GM21526 (cell line): ENCODE data around the gene SAMD1.
"Not testable (repeated sequence)": the region's sequence is repeated elsewhere in the genome, so short reads cannot be mapped to it uniquely, and the experiment has no call there.

Experiments used
- ATAC-seq: cut with Tn5 transposase; IDR thresholded peaks from one replicate; pipeline ENCODE4 v1.9.1; 2021; ENCODE audit warnings: moderate library complexity; ENCODE audit not compliant: unreplicated experiment, low FRiP score

Gene SAMD1

DNA sequence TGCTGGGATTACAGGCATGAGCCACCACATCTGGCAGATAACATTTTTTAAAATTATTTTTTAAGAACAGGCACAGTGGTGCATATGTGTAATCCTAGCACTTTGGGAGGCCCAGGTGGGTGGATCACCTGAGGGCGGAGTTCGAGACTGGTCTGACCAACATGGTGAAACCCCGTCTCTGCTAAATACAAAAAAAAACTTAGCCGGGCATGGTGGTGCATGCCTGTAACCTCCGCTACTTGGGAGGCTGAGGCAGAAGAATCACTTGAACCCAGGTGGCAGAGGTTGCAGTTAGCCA is 28.0 kb downstream of the SAMD1 start:
- no peak for ATAC-seq

DNA sequence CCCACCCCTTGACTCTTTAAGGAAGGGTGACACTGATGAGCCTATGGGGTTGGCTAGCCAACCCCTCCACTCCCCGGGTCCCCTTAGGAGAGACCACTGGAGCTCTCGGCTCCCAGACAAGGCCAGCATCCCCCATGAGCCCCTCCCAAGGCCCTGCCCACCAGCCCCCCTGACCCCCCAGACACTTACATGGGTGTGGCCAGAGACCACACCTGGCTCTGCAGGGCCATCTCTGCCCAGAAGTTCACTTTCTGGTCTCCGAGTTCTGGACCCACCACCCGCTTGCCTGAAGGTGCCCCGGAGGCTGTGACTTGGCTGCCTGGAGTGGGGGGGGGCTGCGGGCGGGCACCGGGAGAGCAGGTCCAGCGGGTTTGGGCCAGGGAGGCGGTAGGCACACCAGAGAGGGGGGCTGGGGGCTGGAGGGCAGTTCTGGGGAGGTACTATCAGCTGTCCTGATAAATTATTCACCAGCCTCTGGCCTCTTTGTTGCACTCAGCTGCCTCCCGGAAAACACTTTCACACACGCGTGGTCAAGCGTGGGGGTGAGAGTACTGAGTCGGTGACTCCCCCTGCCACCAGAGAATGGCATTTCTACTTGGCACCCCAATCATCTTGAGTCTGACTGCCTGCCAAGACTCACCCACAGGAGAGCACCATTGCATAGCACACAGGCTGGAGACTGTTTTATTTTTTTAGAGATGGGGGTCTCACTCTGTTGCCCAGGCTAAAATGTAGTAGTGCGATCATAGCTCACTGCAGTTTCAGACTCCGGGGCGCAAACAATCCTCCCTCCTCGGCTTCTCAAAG is 28.6 kb downstream of the SAMD1 start, which contains the start of gene PALM3:
PALM3 (minus strand) TSS at position 326 of the 807 bp plus-strand sequence; CDS start at position 230, 96 bp downstream.
- ATAC-seq, result no peak

DNA sequence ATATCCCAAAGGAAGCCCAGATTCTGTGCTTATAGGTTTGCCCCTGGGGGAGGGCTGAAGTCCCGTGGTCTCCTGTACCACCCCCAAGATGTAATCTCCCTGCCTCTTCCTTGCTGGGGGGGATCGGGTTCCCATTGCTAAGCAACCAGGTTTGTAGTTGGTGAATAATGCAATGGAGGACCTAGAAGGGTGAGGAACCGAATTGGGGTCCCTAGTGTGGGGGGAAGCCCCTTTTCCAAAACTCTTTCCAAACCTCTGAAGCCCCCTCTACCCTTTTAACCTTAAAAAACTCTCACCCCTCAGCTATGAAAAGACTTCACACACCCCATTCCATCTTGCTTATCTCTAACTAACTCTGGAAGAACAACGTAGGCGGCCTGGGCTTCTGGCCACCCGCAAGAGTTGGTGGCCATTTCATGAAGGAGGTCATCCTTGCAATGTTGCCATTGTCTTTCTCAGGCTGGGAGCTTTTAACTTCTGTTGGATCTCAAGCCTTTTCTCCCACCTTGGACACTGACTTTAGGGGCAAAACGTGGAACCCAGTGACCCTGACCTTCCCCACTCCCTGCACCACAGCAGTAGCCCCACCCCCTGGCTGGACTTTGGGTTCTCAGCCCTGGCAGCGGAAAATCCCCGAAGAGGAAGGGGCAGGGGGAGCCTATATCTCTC is 29.3 kb downstream of the SAMD1 start:
- no peak for ATAC-seq

DNA sequence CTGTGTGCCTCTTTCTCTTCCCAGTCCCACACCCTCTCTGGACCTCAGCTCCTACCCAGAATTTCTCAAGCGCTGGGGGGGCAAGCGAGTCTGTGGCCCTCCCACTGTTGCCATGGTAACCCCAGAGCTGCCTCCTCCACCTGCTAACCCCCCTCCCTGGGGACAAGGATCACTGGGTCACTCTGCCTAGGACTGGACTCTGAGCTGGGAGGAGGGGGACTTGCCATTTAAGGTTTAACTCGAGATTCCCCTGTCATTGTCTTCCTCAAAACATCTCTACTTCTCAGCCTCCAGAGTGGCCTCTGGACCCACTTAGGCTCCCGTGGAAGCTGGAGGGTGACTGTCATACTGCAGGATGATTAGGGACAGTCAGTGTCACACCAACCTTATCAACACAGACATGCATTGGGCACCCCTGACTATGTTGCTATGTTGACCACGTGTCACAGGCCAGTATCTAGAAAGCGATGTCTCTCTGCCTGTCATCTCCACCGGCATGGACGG is 30.8 kb downstream of the SAMD1 start:
- no peak for ATAC-seq

DNA sequence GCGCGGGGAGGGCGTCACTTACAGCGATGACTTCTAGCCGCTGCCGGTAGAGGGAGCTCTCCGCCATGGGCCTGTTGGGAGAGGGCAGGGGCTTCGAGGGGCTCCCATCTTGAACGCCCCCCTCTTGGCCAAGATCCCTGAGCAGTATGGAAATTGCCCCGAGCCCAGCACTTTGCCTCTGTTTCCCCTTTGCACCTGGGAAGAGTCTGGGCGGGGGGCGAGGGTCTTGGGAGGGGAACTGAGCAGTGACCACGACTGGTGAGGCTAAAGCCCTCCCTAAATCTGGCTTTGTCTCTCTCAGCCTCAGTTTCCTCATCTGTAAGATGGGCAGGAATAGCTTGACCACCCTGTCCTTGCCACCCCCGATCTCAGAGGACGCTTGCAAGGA is 31.5 kb downstream of the SAMD1 start:
- ATAC-seq, result no peak

DNA sequence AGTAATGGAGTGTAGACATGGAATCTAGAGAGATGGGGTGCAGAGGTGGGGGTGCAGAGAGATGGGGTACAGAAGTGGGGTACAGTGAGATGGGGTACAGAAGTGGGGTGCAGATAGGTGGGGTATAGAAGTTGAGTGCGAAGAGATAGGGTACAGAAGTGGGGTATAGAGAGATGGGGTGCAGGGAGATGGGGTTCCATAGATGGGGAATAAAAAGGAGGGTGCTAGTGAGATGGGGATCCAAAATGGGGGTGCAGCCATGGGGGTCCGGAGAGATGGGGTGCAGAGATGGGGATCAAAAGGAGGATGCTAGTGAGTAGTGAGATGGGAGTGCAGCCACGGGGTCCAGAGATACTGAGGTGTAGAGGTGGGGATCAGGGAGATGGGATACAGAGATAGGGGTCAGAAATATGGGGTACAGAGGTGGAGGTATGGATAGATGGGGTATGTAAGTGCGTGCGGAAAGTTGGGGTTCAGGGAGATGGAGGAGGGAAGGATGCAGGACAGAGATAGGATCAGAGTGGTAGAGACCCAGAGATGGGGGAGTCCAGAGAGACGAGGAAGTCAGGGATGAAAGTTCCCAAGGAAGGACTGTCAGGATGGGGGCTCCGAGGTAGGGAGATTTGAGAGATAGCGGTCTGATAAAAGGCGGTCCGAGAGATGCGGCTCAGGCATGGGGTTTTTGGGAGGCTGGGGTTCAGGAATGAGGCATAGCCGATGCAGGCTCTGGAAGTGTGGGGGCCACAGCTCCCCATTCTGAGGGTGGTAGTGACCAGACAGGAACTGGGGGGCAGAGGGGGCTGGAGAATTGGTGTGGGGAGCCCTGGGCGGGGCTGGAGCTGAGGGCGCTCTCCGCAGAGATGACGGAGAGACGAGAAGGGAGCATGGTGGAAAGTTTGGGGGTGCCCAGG is 32.1 kb downstream of the SAMD1 start:
- no peak for ATAC-seq

DNA sequence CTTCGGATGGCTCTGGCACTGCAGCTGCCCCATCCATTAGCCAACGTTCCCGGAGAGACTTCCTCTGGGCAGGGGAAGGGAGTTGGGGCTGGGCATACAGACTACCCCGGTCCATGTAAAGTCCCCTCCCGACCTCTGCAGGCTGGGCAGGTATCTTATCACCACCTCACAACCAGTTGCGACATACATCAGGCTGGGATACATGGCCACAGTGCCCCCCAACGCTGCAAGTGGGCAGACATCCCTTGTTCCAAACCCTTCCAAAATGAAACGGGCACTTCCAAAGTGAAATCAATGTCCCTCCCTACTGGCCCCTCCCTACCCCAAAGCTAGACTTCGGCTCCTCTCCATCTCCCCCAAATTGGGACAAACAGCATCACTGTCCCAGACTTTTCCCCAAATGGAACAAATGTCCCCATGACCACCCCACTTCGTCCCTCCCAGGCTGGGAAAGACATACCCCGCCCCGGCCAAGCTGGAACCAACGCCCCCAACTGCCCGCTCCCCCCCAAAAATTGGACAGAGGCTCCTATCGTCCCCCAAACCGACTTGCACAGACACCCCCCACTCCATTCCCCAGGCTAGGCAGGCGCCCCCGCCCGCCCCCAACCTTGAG is 33.7 kb downstream of the SAMD1 start:
- ATAC-seq, result no peak

DNA sequence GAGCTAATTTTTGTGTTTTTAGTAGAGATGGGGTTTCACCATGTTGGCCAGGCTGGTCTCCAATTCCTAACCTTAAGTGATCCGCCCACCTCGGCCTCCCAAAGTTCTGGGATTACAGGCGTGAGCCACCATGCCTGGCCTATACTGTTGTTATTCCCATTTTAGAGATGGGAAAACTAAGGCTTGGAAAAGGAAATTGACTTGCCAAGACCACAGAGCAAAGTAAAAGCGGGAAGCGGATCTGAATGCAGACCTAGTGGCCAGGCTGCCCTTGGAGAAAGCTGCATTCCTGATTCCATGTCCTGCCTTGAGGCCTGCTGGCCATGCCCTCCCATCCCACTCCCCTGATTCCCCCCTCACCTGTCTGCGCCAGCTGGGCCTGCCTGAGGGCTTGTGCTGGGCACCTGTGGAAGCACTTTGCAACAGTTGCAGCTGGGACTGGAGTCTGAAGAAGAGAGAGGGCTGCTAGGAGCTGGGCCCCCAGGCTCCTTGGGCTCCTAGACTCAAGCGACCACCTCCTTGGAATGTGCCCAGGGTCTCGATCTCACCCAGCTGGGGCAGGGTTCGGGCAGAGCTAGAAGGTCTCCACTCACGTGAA is 34.4 kb downstream of the SAMD1 start:
- no peak for ATAC-seq

DNA sequence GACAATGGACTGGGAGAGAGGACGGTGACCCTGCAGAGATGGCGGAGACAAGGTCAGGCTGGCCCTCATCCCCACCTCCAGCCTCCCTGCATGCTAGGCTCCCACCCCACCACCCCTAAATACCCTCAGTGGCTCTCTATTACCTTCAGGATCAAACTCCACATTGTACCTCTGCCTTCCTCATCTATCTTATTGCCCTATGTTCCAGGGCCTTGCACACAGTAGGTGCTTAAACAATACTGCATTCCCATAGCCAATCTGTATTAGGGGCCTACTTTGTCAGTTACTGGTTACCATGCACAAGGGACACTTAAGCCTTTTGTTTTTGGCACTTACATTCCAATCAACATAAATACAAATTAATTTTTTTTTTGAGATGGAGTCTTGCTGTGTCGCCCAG is 35.2 kb downstream of the SAMD1 start:
- no peak for ATAC-seq

DNA sequence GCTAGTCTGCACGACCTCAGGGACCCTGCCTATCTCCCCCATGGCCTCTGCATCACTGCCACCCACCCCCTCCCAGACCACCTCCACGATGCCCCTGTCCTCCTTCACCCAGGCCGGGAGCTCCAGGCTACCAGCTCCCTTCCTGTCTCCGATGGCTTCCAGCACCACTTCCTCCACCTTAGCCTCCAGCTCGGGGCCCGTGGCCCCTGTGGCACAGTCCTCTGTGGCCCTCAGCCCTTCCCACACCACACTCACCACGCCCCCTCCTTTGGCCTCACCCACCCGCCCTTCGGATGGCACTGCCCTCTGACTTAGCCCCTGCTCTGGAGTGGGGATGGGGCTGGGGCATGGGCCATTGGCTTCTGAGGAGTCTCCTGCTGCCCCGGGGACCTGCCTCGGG is 35.8 kb downstream of the SAMD1 start:
- no peak for ATAC-seq

DNA sequence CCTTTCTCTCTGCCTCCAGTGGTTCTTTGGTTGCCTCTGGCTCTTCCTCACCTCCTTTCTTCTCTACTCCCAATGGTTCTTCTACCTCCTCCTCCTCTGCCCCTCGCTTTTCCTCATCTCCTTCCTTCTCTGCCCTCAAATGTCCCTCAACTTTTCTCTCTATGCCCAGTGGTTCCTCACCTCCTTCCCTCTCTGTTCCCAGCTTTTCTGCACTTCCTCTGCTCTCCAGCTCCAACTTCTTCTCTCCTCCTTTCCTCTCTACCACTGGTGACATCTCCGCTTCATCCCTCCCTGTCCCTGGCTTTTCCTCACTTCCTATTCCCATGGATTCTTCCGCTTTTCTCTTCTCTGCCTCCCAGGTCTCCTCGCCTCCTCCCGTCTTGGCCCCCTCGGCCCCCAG is 36.5 kb downstream of the SAMD1 start:
- no peak for ATAC-seq

DNA sequence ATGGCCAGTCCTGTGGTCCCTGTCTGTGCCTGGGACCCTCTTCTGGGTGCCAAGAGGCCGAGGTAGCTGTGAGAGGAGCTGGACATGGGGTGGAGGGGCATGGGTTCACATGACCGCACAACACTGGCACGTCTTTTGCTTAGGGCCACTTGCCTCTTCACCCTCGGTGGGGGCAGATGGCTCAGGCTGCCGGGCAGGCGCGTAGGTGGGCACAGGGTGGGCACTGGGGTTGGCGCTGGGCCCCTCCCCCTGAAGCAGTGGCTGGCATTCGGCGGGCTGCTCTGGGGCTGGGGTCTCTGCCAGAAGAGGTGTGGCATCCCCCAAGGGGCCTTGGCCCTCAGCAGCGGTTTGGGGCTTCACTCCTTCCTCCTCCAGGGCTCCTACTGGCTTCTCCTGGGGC is 37.1 kb downstream of the SAMD1 start:
- no peak for ATAC-seq

DNA sequence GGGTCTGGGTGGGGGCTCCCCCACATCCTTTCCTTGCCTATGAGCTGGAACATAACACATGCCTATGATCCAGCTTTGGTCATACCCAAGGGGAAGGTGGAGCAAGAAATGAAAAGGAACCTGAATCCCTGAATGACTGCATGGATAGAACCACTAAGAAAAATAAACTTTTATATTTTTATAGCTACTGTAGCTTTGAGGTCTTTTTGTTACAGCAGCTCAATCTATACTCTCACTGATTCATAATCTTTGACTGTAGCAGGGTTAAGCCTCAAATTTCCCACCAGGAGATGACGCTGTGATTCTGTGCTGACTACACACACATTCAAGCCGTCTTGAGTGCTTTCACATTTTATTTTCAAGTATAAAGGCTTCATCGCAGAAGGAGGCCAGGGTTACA is 37.5 kb downstream of the SAMD1 start:
- no peak for ATAC-seq

DNA sequence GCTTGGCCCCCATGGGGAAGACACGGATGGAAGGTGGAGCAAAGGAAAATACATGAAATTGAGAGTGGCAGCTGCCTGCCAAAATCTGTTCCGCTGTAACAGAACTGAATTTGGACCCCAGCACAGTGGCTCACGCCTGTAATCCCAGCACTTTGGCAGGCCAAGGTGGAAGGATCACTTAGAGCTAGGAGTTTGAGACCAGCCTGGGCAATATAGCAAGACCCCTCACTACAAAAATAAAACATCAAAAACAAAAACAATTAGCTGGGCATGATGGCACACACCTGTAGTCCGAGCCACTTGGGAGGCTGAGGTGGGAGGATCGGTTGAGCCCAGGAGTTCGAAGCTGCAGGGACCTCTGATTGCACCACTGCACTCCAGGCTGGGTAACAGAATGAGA is 38.1 kb downstream of the SAMD1 start:
- no peak for ATAC-seq

DNA sequence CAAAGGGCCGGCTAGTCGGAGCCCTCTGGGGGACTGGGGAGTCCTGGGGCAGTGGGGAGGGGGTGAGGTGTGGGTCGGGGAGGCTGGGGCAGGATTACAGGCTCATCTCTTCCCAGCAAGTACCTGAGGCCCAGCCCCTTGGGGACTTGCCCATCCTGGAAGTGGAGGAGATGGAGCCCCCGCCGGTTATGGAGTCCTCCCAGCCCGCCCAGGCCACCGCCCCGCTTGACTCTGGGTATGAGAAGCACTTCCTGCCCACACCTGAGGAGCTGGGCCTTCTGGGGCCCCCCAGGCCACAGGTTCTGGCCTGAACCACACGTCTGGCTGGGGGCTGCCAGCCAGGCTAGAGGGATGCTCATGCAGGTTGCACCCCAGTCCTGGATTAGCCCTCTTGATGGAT is 38.6 kb downstream of the SAMD1 start:
- ATAC-seq, result no peak

DNA sequence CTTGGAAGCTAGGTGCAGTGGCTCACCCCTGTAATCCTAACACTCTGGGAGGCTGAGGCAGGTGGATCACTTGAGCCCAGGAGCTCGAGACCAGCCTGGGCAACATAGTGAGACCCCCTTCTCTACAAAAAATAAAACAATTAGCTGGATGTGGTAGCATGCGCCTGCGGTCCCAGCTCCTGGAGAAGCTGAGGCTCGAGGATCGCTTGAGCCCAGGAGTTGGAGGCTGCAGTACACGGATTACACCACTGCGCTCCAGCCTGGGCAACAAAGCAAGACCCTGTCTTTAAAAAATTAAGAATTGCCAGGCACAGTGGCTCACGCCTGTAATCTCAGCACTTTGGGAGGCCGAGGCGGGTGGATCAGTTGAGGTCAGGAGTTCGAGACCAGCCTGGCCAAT is 39.6 kb downstream of the SAMD1 start:
- ATAC-seq, result not testable (repeated sequence)

DNA sequence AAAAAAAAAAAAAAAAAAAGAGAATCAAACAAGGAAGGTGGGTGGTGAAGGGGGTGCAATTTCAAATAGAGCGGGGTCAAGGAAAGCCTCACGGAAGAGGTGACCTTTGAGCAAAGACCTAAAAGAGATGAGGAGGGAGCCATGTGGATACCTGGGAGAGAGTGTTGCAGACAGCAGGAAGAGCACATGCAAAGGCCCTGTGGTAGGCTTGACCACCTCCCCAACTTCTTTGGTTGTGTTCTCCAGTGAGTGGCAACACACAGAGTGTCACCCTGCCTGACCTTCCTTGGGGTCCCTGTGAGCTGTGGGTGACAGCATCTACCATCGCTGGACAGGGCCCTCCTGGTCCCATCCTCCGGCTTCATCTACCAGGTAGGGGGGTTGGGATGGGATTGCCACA is 40.0 kb downstream of the SAMD1 start:
- no peak for ATAC-seq

DNA sequence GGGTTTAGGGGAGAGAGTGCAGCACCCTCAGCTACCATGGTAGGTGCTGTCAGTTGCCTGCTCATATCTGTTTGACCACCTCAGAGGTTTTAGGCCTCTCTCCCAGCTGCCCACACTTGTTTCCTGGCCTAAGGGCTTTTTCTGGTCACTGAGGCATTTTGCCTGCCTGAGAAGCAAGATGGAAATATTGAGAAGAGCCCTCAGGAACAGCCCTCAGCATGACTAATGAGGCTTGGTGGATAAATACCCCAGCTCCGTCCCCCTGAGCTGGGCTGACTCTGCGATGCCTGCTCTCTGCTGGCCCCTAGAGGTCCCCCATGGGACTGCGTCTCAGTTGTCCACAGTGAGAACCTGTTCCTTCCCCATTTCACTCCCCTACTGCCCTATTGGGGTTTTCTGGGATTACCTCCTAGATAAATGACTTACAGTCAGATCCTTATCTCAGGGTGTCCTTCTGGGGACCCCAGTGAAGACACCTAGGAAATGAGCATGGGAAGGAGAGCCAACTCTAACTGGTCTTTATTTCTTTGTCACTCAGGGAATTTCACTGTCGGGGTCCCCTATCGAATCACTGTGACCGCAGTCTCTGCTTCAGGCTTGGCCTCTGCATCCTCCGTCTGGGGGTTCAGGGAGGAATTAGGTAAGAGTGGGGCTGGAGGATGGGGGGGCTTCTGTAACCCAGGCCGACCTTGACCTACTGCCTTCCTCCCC is 42.0 kb downstream of the SAMD1 start:
- ATAC-seq, result no peak

DNA sequence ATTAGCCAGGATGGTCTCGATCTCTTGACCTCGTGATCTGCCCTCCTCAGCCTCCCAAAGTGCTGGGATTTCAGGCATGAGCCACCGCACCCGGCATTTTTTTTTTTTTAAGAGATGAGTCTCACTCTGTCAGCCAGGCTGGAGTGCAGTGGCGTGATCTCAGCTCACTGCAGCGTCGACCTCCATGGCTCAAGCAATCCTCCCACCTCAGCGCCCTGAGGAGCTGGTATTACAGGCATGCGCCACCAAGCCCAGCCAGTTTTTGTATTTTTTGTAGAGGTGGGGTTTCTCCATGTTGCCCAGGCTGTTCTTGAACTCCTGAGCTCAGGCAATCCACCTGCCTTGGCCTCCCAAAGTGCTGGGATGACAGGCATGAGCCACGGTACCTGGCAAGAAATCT is 42.7 kb downstream of the SAMD1 start:
- ATAC-seq, result not testable (repeated sequence)
